HepG2 (cell line): Measurements from ENCODE around the gene WWP2. TPM values are rescaled to one million over a fixed set of nuclear protein-coding genes. Genes with fewer than 3 reads are reported as not detected.
A peak's percentile ranks its signal among the peaks of the same experiment; 100 is the strongest.

Experiments
- DMAP1 ChIP-seq: IDR thresholded peaks from 2 replicates; pipeline ENCODE4 v1.6.1; 2016
- FLYWCH1 ChIP-seq: sonication (generic); formaldehyde crosslinking; IDR thresholded peaks from 2 replicates; pipeline ENCODE4 v1.8.1; 2023; ENCODE audit warnings: mild to moderate bottlenecking, missing genetic modification reagents
- NFE2L2 ChIP-seq: fragments of 150-350 bp; IDR thresholded peaks from 2 replicates; pipeline ENCODE4 v1.6.1; 2014; ENCODE audit warnings: low read length
- NFYC ChIP-seq: IDR thresholded peaks from 2 replicates; pipeline ENCODE4 v1.6.1; 2016; ENCODE audit warnings: missing genetic modification reagents, missing compliant biosample characterization
- PRPF4 ChIP-seq: fragments of 200-400 bp; formaldehyde crosslinking; IDR thresholded peaks from 2 replicates; pipeline ENCODE4 v1.6.1; 2016; ENCODE audit warnings: low read length, low read depth; ENCODE audit not compliant: poor library complexity, severe bottlenecking
- RXRB ChIP-seq: IDR thresholded peaks from 2 replicates; pipeline ENCODE4 v1.6.1; 2016; ENCODE audit warnings: borderline replicate concordance, missing genetic modification reagents, missing compliant biosample characterization
- SRSF1 ChIP-seq: fragments of 200-400 bp; formaldehyde crosslinking; optimal IDR thresholded peaks from 2 replicates; pipeline ENCODE3; 2017; ENCODE audit warnings: mild to moderate bottlenecking, low read depth, low read length, moderate library complexity
- ZNF101 ChIP-seq: sonication (generic); formaldehyde crosslinking; IDR thresholded peaks from 2 replicates; pipeline ENCODE4 v1.4.0; 2020; ENCODE audit warnings: mild to moderate bottlenecking, low read depth, missing genetic modification reagents, borderline replicate concordance
- ZNF775 ChIP-seq: sonication (generic); formaldehyde crosslinking; IDR thresholded peaks from 2 replicates; pipeline ENCODE4 v1.4.0; 2020; ENCODE audit warnings: missing genetic modification reagents, mild to moderate bottlenecking, moderate library complexity, borderline replicate concordance
- polyA plus RNA-seq, 8 experiments: library from polyadenylated mRNA; depleted of rRNA in 3 of 8; stranded (reverse) in 7 of 8; unstranded in 1 of 8; fragments of >200 nt; fragmentation: Illumina TruSeq in 4 of 8; extraction: Trizol in 4 of 8; gene quantifications; 2 replicates each; pipeline versions ENCODE4 v1.2.1 to v1.2.3, GENCODE V29; 2011 to 2016; ENCODE audit warnings: low read depth in 4 of 8, missing spikeins in 1 of 8, mixed read lengths in 1 of 8; ENCODE audit not compliant: insufficient read depth in 1 of 8
- total RNA-seq, 5 experiments: library from RNA; depleted of rRNA; stranded (reverse); fragments of >200 nt; fragmentation: Illumina TruSeq; extraction: Trizol; gene quantifications; 2 replicates each; pipeline ENCODE4 v1.2.3, GENCODE V29; 2016; ENCODE audit warnings: low read depth in 1 of 5
- TF ChIP-seq, protein P1 (sequence below): sonication (generic); formaldehyde crosslinking; IDR thresholded peaks from 2 replicates; pipeline ENCODE4 v1.4.0; 2020; ENCODE audit warnings: missing genetic modification reagents, mild to moderate bottlenecking, borderline replicate concordance
- TF ChIP-seq, protein P2 (sequence below): IDR thresholded peaks from 2 replicates; pipeline ENCODE4 v1.6.1; 2018; ENCODE audit warnings: missing genetic modification reagents
- TF ChIP-seq, protein P3 (sequence below): IDR thresholded peaks from 2 replicates; pipeline ENCODE4 v1.6.1; 2012; ENCODE audit warnings: inconsistent platforms
- TF ChIP-seq, protein P4 (sequence below): sonication (generic); formaldehyde crosslinking; IDR thresholded peaks from 2 replicates; pipeline ENCODE4; 2020; ENCODE audit warnings: missing genetic modification reagents, mild to moderate bottlenecking, borderline replicate concordance
- TF ChIP-seq, protein P5 (sequence below): sonication (generic); formaldehyde crosslinking; conservative IDR thresholded peaks from 2 replicates; pipeline ENCODE4 v1.4.0; 2020; ENCODE audit warnings: mild to moderate bottlenecking, missing genetic modification reagents, moderate library complexity

Gene WWP2
- total and polyA plus RNA-seq, 2 of the 13 experiments (the other 11 are each of a cell fraction or from before 2014, with no cell fraction given) = 11.4 to 28.2 TPM

DNA sequence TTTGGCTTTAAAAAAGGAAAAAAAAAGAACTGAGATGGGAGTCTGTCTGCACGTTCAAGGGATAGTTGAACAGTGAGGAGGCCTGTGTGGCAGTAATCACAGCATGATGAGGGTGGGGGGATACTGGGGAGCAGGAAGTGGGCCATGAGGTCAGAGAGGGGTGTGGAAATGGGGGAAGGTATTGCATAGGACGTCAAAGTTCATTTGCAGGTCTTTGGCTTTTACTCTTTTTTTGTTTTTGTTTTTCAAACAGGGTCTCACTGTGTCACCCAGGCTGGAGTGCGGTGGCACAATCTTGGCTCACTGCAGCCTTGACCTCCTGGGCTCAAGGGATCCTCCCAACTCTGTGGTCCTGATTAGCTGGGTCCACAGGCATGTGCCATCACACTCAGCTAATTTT is 19.0 kb downstream of the WWP2 start (continued):
- TF ChIP-seq NFE2L2 (no peak), PRPF4 (no peak), SRSF1 (no peak), RXRB (no peak), ZNF775 (CRISPR knock-in tag) (no peak), ZNF101 (CRISPR knock-in tag) (no peak), FLYWCH1 (CRISPR knock-in tag) (no peak), NFYC (CRISPR knock-in tag) (no peak), DMAP1 (no peak)
- TF ChIP-seq, protein P1, sequence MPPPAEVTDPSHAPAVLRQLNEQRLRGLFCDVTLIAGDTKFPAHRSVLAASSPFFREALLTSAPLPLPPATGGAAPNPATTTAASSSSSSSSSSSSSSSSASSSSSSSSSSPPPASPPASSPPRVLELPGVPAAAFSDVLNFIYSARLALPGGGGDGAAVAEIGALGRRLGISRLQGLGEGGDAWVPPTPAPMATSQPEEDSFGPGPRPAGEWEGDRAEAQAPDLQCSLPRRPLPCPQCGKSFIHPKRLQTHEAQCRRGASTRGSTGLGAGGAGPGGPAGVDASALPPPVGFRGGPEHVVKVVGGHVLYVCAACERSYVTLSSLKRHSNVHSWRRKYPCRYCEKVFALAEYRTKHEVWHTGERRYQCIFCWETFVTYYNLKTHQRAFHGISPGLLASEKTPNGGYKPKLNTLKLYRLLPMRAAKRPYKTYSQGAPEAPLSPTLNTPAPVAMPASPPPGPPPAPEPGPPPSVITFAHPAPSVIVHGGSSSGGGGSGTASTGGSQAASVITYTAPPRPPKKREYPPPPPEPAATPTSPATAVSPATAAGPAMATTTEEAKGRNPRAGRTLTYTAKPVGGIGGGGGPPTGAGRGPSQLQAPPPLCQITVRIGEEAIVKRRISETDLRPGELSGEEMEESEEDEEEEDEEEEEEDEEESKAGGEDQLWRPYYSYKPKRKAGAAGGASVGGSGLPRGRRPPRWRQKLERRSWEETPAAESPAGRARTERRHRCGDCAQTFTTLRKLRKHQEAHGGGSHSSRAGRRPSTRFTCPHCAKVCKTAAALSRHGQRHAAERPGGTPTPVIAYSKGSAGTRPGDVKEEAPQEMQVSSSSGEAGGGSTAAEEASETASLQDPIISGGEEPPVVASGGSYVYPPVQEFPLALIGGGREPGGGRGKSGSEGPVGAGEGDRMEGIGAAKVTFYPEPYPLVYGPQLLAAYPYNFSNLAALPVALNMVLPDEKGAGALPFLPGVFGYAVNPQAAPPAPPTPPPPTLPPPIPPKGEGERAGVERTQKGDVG (CRISPR knock-in tag) = no peak
- TF ChIP-seq, protein P2, sequence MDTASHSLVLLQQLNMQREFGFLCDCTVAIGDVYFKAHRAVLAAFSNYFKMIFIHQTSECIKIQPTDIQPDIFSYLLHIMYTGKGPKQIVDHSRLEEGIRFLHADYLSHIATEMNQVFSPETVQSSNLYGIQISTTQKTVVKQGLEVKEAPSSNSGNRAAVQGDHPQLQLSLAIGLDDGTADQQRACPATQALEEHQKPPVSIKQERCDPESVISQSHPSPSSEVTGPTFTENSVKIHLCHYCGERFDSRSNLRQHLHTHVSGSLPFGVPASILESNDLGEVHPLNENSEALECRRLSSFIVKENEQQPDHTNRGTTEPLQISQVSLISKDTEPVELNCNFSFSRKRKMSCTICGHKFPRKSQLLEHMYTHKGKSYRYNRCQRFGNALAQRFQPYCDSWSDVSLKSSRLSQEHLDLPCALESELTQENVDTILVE = no peak
- TF ChIP-seq, protein P3, sequence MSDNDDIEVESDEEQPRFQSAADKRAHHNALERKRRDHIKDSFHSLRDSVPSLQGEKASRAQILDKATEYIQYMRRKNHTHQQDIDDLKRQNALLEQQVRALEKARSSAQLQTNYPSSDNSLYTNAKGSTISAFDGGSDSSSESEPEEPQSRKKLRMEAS = no peak
- TF ChIP-seq, protein P4, sequence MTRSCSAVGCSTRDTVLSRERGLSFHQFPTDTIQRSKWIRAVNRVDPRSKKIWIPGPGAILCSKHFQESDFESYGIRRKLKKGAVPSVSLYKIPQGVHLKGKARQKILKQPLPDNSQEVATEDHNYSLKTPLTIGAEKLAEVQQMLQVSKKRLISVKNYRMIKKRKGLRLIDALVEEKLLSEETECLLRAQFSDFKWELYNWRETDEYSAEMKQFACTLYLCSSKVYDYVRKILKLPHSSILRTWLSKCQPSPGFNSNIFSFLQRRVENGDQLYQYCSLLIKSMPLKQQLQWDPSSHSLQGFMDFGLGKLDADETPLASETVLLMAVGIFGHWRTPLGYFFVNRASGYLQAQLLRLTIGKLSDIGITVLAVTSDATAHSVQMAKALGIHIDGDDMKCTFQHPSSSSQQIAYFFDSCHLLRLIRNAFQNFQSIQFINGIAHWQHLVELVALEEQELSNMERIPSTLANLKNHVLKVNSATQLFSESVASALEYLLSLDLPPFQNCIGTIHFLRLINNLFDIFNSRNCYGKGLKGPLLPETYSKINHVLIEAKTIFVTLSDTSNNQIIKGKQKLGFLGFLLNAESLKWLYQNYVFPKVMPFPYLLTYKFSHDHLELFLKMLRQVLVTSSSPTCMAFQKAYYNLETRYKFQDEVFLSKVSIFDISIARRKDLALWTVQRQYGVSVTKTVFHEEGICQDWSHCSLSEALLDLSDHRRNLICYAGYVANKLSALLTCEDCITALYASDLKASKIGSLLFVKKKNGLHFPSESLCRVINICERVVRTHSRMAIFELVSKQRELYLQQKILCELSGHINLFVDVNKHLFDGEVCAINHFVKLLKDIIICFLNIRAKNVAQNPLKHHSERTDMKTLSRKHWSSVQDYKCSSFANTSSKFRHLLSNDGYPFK (CRISPR knock-in tag) = no peak
- TF ChIP-seq, protein P5, sequence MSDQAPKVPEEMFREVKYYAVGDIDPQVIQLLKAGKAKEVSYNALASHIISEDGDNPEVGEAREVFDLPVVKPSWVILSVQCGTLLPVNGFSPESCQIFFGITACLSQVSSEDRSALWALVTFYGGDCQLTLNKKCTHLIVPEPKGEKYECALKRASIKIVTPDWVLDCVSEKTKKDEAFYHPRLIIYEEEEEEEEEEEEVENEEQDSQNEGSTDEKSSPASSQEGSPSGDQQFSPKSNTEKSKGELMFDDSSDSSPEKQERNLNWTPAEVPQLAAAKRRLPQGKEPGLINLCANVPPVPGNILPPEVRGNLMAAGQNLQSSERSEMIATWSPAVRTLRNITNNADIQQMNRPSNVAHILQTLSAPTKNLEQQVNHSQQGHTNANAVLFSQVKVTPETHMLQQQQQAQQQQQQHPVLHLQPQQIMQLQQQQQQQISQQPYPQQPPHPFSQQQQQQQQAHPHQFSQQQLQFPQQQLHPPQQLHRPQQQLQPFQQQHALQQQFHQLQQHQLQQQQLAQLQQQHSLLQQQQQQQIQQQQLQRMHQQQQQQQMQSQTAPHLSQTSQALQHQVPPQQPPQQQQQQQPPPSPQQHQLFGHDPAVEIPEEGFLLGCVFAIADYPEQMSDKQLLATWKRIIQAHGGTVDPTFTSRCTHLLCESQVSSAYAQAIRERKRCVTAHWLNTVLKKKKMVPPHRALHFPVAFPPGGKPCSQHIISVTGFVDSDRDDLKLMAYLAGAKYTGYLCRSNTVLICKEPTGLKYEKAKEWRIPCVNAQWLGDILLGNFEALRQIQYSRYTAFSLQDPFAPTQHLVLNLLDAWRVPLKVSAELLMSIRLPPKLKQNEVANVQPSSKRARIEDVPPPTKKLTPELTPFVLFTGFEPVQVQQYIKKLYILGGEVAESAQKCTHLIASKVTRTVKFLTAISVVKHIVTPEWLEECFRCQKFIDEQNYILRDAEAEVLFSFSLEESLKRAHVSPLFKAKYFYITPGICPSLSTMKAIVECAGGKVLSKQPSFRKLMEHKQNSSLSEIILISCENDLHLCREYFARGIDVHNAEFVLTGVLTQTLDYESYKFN (CRISPR knock-in tag) = peak; percentile 59; the same call in 1 of the 2 replicates
